Measurements from ENCODE around the gene ILK.

DNA sequence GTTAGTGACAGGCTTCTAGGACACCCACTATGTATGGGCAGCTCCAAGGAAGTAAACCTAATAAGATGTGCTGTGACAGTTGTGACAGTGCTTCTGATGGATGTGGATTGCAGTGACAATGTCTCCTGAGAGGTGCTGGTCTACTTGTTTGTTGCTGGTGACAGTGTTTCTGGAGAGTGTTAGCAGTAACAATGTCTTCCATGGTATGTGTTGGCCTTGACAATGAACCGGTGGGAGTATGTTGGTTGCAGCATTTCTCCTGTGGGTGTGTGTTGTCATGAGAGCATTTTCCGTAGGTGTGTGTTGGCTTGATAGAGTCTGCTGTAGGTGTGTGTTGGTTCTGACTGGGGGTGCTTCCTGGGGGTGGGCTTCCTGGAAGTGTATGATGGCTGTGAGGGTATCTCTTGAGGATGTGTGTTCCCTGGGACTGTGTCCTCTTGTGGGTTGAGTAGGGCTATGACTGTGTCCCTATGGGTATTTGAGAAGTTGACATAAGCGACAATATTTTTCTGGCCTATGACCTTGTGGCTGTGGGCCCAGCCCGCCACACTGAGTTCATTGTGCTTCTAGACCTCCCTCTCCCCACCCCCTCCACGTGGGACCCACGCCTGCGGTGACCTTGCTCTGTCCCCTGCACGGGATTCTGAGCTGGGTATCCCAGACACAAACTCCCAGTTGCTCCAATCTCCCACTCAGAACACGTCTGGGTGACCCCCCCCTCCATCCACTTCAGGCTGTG, 50.9 kb downstream of the ILK start:
- TF ChIP-seq, protein P1, sequence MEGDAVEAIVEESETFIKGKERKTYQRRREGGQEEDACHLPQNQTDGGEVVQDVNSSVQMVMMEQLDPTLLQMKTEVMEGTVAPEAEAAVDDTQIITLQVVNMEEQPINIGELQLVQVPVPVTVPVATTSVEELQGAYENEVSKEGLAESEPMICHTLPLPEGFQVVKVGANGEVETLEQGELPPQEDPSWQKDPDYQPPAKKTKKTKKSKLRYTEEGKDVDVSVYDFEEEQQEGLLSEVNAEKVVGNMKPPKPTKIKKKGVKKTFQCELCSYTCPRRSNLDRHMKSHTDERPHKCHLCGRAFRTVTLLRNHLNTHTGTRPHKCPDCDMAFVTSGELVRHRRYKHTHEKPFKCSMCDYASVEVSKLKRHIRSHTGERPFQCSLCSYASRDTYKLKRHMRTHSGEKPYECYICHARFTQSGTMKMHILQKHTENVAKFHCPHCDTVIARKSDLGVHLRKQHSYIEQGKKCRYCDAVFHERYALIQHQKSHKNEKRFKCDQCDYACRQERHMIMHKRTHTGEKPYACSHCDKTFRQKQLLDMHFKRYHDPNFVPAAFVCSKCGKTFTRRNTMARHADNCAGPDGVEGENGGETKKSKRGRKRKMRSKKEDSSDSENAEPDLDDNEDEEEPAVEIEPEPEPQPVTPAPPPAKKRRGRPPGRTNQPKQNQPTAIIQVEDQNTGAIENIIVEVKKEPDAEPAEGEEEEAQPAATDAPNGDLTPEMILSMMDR (IDR thresholded peaks at IDR 0.05; ENCODE audit: poor library complexity): no peak
- TF ChIP-seq EZH2 (IDR thresholded peaks at IDR 0.05; ENCODE audit: borderline replicate concordance) (no peak), EZH2phosphoT487 (IDR thresholded peaks at IDR 0.05; ENCODE audit: low read depth, severe bottlenecking, unreplicated experiment) (no peak)
